NCI-H2107 treated with DMSO at 0.1 percent for 48 hours (cell line): ENCODE results near the gene AGMO.
A peak's percentile ranks its signal among the peaks of the same experiment; 100 is the strongest.

ENCODE experiments used
- DNase-seq: peaks from one replicate; lab custom pipeline; 2025; ENCODE audit not compliant: unreplicated experiment; lab: John Stamatoyannopoulos, UW

AGMO gene

GRCh38 chr7:15402436-15403136 lies 159.2 kb downstream of the AGMO start:
- DNase-seq, result no peak

GRCh38 chr7:15400440-15400839 lies 161.4 kb downstream of the AGMO start:
- no peak for DNase-seq

GRCh38 chr7:15399441-15399840 lies 162.4 kb downstream of the AGMO start:
- DNase-seq, result no peak

- DNase-seq, result no peak
Measured at GRCh38 chr7:15397922-15398760, 163.7 kb downstream of the AGMO start.

- no peak for DNase-seq
Measured at GRCh38 chr7:15397159-15397550, 164.7 kb downstream of the AGMO start.

- DNase-seq, result no peak
Measured at GRCh38 chr7:15396210-15397158, 165.3 kb downstream of the AGMO start.

GRCh38 chr7:15389073-15389472 lies 172.7 kb downstream of the AGMO start:
- no peak for DNase-seq

GRCh38 chr7:15378494-15379145 lies 183.2 kb downstream of the AGMO start:
- no peak for DNase-seq

GRCh38 chr7:15376600-15376999 lies 185.2 kb downstream of the AGMO start:
- no peak for DNase-seq

GRCh38 chr7:15370441-15370840 lies 191.4 kb downstream of the AGMO start:
- DNase-seq, result no peak

GRCh38 chr7:15368653-15369052 lies 193.2 kb downstream of the AGMO start:
- no peak for DNase-seq

GRCh38 chr7:15367897-15368296 lies 193.9 kb downstream of the AGMO start:
- no peak for DNase-seq

- DNase-seq, result no peak
Measured at GRCh38 chr7:15358112-15358511, 203.7 kb downstream of the AGMO start.

- DNase-seq, result no peak
Measured at GRCh38 chr7:15352421-15353206, 209.2 kb downstream of the AGMO start.

- no peak for DNase-seq
Measured at GRCh38 chr7:15345216-15345615, 216.6 kb downstream of the AGMO start.

GRCh38 chr7:15341817-15342216 lies 220.0 kb downstream of the AGMO start:
- no peak for DNase-seq

GRCh38 chr7:15336146-15336545 lies 225.7 kb downstream of the AGMO start:
- no peak for DNase-seq

GRCh38 chr7:15335390-15335789 lies 226.4 kb downstream of the AGMO start:
- DNase-seq, result no peak

GRCh38 chr7:15334536-15335263 lies 227.1 kb downstream of the AGMO start:
- DNase-seq, result peak; percentile 82
